Brain microvascular endothelial cell (primary cell): Measurements from ENCODE around the gene POLR3A.
"Not testable (repeated sequence)": the region's sequence is repeated elsewhere in the genome, so short reads cannot be mapped to it uniquely, and the experiment has no call there.

Source experiments
- DNase-seq: peaks from one replicate; pipeline ENCODE4 v3.0.0-alpha.2; 2020
- H3K27ac ChIP-seq: fragments of 250-450 bp; sonication (Bioruptor Pico); 2 replicates; pipeline ENCODE4 v1.5.1; 2020; ENCODE audit warnings: mild to moderate bottlenecking, moderate library complexity
- H3K27me3 ChIP-seq: fragments of 250-450 bp; sonication (Bioruptor Pico); replicated peaks from 2 replicates; pipeline ENCODE4 v1.5.1; 2020; ENCODE audit warnings: mild to moderate bottlenecking
- H3K36me3 ChIP-seq: fragments of 250-450 bp; sonication (Bioruptor Pico); replicated peaks from 2 replicates; pipeline ENCODE4 v1.5.1; 2020; ENCODE audit warnings: mild to moderate bottlenecking
- H3K4me3 ChIP-seq: 2 replicates; pipeline ENCODE4 v1.5.1; 2011; ENCODE audit warnings: low read depth, mild to moderate bottlenecking, control low read depth, low read length, moderate library complexity
- CTCF ChIP-seq: IDR thresholded peaks from 2 replicates; pipeline ENCODE4 v1.5.1; 2011; ENCODE audit warnings: low read depth, mild to moderate bottlenecking, moderate library complexity, low read length, control low read depth, inconsistent platforms; ENCODE audit errors: missing control alignments
- in situ Hi-C: cut with HindIII; loops from 2 replicates; pipeline ENCODE4 v1.10.0; 2017; ENCODE audit warnings: low sequenced_read_pairs, low pct_ligation_motif_present

POLR3A gene

GRCh38 chr10:78000956-78001472 lies 28.3 kb downstream of the POLR3A start:
- TF ChIP-seq CTCF: no peak

DNA sequence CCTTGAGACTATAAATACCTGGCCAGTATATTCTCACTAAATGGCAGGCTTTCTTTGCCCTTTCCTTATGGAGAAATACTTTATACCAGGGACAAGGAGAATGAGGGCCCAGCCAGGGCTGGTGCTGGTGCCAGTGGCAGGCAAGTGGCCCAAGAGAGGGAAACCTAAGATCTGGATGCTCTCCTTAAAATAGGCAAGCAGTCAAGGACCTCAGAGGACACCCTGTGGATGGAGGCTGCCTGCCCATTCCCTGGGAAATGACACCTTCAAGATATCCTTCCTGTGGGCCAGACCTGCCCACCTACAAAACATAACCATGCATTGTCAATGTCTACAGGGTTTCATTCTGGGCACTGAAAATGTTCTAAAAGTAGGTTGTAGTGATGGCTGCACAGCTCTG lies 29.1 kb downstream of the POLR3A start:
- Histone ChIP-seq H3K4me3 (no peak overlapping the region), H3K27me3 (no peaks in the 10 kb centered on the region), H3K27ac (no peak overlapping the region), H3K36me3 (peaks cover 64% of the 10 kb centered on the region)
- in situ Hi-C loops: no loop called here
- no peak for TF ChIP-seq CTCF
- no peak for DNase-seq

More at GRCh38 chr10:78000956-78001472, 28.3 kb downstream of the POLR3A start:
- Histone ChIP-seq H3K27me3 (no peaks in the 10 kb centered on the region), H3K4me3 (no peak overlapping the region), H3K36me3 (peaks cover 72% of the 10 kb centered on the region), H3K27ac (no peak overlapping the region)
- DNase-seq: no peak
- in situ Hi-C loops: no loop called here

- H3K27me3 ChIP-seq, DNase-seq, H3K27ac ChIP-seq, H3K4me3 ChIP-seq, in situ Hi-C loops: not testable (repeated sequence)
- H3K36me3 ChIP-seq: peaks cover 56% of the 10 kb centered on the region
These were observed 30.5 kb downstream of the POLR3A start for GRCh38 chr10:77998780-77999179.

GRCh38 chr10:77993620-77994019 lies 35.7 kb downstream of the POLR3A start:
- DNase-seq: no peak
- H3K4me3 ChIP-seq: no peak overlapping the region
- H3K36me3 ChIP-seq: peaks cover 45% of the 10 kb centered on the region
- H3K27me3 ChIP-seq: no peaks in the 10 kb centered on the region
- in situ Hi-C loops: no loop called here
- H3K27ac ChIP-seq: no peak overlapping the region
- no peak for TF ChIP-seq CTCF

DNA sequence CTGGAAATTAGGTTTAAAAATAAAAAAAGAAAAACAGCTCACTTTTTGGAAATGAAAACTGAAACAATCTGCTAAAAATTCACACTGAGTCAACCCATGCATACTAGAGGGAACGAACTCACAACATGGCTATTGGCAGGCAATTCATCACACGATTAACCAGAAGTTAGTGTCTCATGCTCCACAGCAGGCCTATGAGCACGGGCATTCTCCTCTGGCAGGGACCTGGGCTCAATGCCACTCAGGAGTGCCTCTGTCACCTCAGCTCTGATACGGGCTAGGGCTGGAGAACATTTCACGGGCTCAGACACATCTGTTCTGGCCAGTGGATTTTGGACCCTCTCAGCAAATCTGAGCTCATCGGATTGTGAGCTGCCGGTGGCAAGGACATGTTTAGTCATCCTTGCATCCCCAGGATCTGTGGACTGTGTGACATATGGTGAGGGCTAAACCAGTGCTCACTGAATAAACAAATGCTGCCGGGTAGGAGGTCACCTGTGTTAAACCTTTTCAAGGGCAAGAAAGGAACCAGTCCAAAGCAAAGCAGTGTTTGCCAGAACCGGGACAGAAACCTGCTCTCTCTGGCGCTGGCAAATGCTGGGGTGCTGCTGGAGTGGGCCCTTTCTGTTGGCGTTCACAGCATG lies 40.1 kb downstream of the POLR3A start:
- no peaks in the 10 kb centered on the region for H3K27me3 ChIP-seq
- no peak overlapping the region for H3K4me3 ChIP-seq
- in situ Hi-C loops: no loop called here
- no peak for DNase-seq
- peaks cover 76% of the 10 kb centered on the region for H3K36me3 ChIP-seq
- H3K27ac ChIP-seq: no peak overlapping the region
- TF ChIP-seq CTCF: no peak

DNA sequence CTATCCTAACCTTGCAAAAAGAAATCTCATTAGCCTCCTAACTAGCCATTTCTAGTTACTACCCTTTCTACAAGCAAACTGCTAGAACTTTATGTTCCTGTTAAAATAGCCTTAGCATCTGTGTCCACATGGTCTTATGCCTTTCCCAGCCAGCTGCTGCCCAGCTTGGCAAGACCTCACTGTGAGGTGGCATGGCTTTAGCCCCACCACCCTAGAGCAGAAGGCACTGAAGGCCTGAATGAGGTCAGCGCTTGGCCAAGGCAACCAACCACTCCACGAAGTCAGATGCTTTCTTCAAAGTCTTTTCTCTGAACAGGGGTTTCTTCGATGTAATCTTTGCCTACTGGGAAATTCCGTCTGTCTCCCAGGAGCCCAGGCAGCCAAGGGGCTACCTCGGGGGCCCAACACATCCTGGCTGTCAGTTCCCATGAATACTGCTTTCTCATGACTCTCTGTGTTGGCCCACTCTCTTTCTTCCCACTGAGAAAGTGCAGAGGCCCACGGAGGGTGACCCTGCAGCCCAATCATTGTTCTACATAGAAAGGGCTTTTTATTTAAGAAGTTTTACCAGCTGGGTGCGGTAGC lies 41.6 kb downstream of the POLR3A start:
- DNase-seq: no peak
- no peak for TF ChIP-seq CTCF
- Histone ChIP-seq H3K36me3 (peaks cover 82% of the 10 kb centered on the region), H3K27ac (no peak overlapping the region), H3K27me3 (no peaks in the 10 kb centered on the region), H3K4me3 (no peak overlapping the region)
- in situ Hi-C loops: no loop called here
